RCC 7860 (cell line): ENCODE results near the gene CDH6.

ENCODE experiments used
- DNase-seq: peaks from one replicate; pipeline ENCODE4 v3.0.0-alpha.2; 2015; ENCODE audit warnings: low spot score
- FAIRE-seq: peaks from 2 replicates; lab custom pipeline; 2012; peaks lifted over from hg19 to GRCh38; lab: Jason Lieb, UNC

The CDH6 gene

DNA sequence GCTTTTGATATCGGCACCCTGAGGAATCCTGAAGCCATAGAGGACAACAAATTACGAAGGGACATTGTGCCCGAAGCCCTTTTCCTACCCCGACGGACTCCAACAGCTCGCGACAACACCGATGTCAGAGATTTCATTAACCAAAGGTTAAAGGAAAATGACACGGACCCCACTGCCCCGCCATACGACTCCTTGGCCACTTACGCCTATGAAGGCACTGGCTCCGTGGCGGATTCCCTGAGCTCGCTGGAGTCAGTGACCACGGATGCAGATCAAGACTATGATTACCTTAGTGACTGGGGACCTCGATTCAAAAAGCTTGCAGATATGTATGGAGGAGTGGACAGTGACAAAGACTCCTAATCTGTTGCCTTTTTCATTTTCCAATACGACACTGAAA is 129.5 kb downstream of the CDH6 start:
- no peak for FAIRE-seq
- no peak for DNase-seq

- FAIRE-seq = peak; percentile 58
- no peak for DNase-seq
Measured at GRCh38 chr5:31324842-31325241, 131.4 kb downstream of the CDH6 start.

DNA sequence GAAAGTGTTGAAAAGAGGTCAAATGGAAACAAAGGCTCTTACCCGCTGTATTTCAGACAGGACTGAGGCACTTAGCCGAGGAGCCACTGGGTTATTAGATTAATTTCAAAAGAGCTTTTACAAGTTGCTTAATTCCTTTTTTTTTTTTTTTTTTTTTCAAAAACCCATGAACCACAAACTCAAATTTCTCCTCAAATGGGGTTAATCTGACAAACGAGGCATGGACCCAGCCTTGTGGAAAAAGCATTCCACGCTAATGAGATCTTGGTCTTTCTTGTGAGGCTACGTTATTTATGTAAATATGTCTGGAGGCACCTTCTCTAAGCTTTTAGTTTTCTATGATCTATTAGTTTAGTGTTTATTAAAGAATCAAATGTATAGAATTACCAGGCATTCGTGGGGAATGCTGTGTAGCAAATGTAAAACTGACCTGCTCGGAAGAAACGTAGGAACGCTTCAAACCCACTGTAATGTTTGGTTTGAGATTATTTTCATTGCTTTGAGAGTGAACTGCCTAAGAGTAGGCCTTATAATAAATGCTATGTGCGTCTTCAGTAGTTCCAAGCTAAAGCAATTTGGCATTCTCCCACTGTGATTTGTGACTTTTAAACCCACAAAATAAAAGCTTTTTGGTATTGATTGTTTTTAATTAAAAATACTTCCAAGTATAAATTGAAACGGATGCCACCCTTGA is 134.7 kb downstream of the CDH6 start:
- DNase-seq (no peak), FAIRE-seq (no peak)

- FAIRE-seq (no peak), DNase-seq (no peak)
Measured at GRCh38 chr5:31329715-31330114, 136.2 kb downstream of the CDH6 start.

DNA sequence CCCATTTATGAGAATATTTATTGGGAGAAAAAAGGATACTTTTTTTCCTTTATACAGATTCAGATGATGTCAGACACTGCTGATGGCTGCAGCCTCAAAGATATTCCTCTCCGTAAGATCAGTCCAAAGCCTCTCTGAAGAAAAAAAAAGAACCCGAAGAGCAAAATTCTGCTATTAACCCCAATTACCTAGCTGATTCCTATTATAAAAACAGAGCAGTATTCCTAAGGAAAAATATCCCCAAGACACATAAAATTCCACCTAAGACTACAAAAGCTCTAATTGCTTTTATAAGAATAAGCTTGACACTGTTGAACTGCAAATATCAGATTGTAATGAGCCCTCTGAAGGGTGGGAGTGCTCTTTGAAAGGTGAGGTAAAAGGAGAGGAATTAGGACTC is 138.7 kb downstream of the CDH6 start:
- DNase-seq (no peak), FAIRE-seq (no peak)

DNA sequence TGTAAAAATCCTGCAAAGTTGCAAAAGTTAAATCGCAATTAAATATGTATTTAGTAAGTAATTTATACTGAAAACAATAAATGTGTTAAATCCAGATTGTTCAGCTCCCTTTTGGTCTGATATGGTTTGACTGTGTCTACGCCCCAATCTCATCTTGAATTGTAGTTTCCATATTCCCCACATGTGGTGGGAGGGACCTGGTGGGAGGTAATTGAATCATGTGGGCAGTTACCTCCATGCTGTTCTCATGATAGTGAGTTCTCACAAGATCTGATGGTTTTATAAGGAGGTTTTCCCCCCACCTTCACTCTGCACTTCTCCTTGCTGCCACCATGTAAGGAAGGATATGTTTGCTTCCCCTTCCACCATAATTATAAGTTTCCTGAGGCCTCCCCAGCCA is 140.0 kb downstream of the CDH6 start:
- DNase-seq (no peak), FAIRE-seq (no peak)

DNA sequence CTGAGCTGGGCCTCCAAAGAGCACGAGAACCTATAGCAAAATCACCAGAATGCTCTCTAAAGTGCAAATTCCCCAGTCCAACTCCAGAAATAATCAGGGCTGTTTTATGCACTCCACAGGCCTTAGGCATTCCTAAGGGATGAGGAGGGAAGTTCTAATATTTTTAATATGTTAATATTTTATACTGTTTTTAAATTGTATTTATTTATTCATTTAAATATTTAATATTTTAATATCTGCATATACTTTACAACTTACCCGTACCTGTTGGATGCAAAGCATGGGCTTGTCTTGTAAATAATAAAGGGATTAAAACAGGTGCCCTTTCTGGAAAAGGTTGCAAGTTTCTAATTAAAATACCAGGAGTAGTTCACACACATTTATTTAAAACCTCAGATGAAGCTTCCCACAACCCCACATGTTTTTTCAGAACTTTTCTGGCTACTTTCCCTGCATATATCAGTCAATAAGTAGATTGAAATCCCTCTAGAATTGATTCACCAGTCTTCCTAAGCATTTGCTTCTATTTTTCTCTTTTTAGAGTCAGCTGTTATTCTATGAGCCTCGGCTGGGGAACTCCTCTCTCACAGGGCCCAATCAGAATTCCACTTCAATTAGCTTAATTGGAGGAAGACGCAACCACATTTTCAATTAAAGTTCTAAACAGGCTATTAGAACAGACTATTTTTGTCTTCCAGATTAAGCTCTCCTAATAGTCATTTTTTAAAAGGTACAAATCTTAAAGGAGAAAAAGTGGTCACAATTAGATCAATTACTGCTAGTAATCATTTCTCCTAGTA is 140.8 kb downstream of the CDH6 start:
- DNase-seq = no peak
- FAIRE-seq = no peak

DNA sequence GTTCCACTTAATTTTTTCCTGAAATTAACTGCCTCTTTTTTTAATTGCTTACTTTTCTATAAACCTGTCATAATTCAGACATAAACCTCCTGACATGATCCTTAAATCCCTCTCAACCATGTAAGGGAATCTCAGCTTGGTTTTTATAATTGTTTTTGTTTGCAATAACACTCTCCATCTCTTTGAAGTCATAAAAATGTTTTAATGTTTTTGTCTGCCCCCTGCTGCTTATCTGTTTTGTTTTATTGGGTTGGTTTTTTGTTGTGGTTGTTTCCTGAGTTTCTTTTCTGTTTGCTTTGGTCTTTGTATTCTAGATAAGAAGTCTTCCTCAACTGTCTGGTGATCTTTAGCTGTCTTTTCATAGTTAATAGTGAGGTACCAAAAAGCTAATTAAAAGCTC is 142.0 kb downstream of the CDH6 start:
- no peak for FAIRE-seq
- no peak for DNase-seq

- no peak for FAIRE-seq
Measured at GRCh38 chr5:31343946-31344345, 150.5 kb downstream of the CDH6 start.

DNA sequence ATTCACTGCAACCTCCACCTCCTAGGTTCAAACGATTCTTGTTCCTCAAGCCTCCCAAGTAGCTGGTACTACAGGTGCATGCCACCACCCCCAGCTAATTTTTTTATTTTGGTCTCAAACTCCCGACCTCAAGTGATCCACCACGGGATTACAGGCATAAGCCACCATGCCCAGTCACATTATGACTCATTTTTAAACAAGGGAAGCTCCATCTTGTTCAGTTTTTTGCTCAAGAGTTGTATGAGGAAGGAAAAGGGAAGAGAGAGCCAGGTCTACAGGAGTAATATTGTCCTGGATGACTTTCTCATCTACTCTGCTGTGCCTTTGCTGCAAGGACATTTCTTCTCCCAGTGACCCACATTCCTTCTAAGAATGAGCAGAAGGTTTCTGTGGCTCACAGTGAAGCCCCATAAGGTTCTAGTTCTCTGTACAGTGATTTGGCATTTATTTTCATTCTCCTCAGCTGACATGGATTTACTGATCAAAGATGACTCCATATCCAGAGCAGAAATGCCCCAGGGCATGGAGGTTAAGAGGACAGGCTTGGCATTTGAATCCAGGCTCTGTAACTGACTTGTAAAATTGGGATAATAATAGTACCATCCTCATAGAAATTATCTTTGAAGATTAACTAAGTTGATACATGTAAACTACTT is 153.5 kb downstream of the CDH6 start:
- no peak for DNase-seq
- no peak for FAIRE-seq

More at GRCh38 chr5:31343946-31344345, 150.5 kb downstream of the CDH6 start:
- DNase-seq = no peak

DNA sequence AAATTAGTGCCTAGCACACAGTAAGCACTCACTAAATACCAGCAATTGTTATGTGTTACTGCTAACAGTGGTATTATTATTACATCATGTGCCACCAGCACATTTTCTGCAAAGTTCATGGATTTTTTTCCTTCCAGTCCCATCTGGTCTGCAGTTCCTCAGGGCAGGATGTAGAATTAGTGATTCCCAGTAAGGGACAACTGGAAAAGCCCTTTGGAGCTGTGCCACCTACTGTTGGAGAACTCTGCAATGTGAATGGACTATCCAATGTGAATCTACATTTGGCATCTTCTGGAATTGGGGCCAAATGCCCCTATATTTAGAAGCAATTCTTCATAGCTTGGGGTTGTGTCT is 154.0 kb downstream of the CDH6 start:
- FAIRE-seq = no peak
- no peak for DNase-seq

GRCh38 chr5:31350395-31350794 is 156.9 kb downstream of the CDH6 start:
- FAIRE-seq = no peak
- DNase-seq = no peak

DNA sequence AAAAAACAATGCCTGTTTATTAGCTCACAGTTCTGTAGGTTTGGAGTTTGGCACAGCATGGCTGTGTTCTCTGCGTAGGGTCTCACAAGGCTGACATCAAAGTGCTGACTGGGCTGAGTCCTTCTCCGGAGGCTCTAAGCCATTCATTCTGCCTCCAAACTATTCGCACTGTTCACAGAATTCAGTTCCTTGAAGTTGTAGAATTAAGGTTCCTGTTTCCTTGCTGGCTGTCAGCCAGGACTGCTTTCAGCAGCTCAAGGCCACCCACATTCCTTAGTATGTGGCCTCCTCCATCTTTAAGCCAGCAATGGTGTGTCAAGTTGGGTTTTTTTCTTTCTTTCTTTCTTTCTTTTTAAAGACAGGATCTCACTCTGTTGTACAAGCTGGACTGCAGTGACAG is 161.9 kb downstream of the CDH6 start:
- DNase-seq (no peak), FAIRE-seq (no peak)

GRCh38 chr5:31357038-31357437 is 163.6 kb downstream of the CDH6 start:
- no peak for DNase-seq
- no peak for FAIRE-seq

DNA sequence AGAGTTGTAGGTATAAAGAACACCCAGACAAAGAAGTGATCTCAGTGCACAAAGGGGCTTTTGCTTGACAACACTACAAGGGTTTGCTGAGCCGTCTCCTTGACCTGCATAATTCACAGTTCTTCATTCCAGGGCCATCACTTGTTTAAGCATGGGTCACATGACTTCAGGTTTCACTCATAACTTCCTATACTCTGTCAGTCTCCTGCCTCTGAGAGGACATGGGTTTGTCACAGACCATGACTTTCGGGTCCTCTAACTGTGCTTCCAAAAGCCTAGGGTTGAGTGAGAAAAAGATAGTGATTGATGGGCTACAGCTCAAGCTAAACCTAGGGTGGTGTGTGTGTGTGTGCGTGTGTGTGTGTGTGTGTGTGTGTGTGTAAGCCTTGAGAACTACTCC is 166.4 kb downstream of the CDH6 start:
- DNase-seq (no peak), FAIRE-seq (no peak)

DNA sequence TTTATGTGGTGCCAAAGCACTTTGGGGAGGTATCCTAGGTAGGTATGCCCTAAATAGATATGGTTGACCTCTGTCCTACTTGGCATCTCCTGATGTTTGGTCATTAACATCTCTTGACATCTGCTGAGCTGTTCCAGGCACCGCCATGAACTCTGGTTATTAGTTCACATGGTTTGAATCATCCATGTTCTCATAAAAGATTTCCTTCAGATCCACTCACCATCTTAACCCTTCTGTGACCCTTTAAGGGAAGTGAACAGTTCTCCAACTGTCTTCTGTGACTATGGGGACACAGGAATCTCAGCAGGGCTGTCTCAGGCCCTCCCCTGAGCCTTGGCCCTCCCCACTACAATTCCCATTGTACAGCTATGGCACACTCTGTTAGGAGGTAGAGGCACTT is 167.7 kb downstream of the CDH6 start:
- DNase-seq (peak; percentile 96), FAIRE-seq (peak; percentile 88)

GRCh38 chr5:31361704-31362528 is 168.4 kb downstream of the CDH6 start:
- DNase-seq (peak; percentile 83), FAIRE-seq (peak; percentile 79)

GRCh38 chr5:31362529-31362900 is 169.0 kb downstream of the CDH6 start:
- DNase-seq = no peak

DNA sequence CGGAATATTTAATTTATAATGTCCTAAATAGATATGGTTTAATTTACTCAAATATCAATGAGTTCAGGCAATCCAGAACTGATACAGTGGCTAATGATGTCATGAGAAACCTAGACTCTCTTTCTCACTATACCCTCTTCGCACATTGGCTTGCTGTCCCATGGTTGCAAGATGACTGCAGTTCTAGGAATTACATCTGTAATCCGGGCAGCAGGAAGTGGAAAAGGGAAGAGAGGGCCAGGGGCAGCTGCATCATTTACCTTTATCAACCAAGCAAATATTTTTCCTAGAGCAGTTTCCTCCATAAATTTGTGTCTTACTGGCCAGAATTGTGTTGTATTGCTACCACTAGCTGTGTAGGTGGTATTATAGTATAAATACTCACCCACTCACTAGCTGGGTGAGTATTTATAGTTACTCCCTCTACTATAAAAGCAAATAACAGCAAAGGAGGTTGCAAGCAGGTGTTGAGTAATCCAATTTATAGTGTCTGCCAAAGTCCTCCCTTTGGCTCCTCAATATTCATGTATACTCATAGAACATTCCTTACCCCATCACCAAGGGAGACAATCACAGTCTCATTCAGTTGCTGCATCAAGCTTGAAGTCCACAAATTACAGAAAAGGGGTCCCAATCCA is 169.6 kb downstream of the CDH6 start:
- FAIRE-seq (no peak), DNase-seq (peak; percentile 47)

More at GRCh38 chr5:31362529-31362900, 169.0 kb downstream of the CDH6 start:
- no peak for FAIRE-seq

- FAIRE-seq = peak; percentile 81
- peak; percentile 95 for DNase-seq
Measured at GRCh38 chr5:31364881-31365636, 171.6 kb downstream of the CDH6 start.
